NCI-H2196 treated with DMSO at 0.1 percent for 48 hours (cell line): ENCODE measurements around the gene ZNF443.
"Not testable (repeated sequence)": the region's sequence is repeated elsewhere in the genome, so short reads cannot be mapped to it uniquely, and the experiment has no call there.

Source experiments
- DNase-seq: peaks from one replicate; lab custom pipeline; 2025; ENCODE audit not compliant: unreplicated experiment; lab: John Stamatoyannopoulos, UW

Gene ZNF443

GRCh38 chr19:12440541-12441316 is at the start of gene ZNF443:
ZNF443 (minus strand) TSS chr19:12441021; CDS start chr19:12440914, 107 bp downstream.
- DNase-seq, result peak; percentile 94

- DNase-seq, result not testable (repeated sequence)
Measured at GRCh38 chr19:12486265-12486783, 45.5 kb upstream of the ZNF443 start.

GRCh38 chr19:12485571-12485970 is 44.8 kb upstream of the ZNF443 start:
- no peak for DNase-seq

- no peak for DNase-seq
Measured at GRCh38 chr19:12485052-12485416, 44.2 kb upstream of the ZNF443 start.

- peak; percentile 71 for DNase-seq
Measured at GRCh38 chr19:12484371-12485051, 43.7 kb upstream of the ZNF443 start, which contains the start of gene ZNF709. ZNF709 (minus strand) TSS chr19:12484816; CDS start chr19:12484657, 159 bp downstream.

- DNase-seq, result no peak
Measured at GRCh38 chr19:12484011-12484370, 43.2 kb upstream of the ZNF443 start.

GRCh38 chr19:12482509-12482886 is 41.7 kb upstream of the ZNF443 start:
- no peak for DNase-seq

GRCh38 chr19:12481781-12482508 is 41.1 kb upstream of the ZNF443 start:
- no peak for DNase-seq

- DNase-seq, result no peak
Measured at GRCh38 chr19:12478234-12478941, 37.6 kb upstream of the ZNF443 start.

GRCh38 chr19:12467651-12468050 is 26.8 kb upstream of the ZNF443 start:
- DNase-seq, result not testable (repeated sequence)

DNA sequence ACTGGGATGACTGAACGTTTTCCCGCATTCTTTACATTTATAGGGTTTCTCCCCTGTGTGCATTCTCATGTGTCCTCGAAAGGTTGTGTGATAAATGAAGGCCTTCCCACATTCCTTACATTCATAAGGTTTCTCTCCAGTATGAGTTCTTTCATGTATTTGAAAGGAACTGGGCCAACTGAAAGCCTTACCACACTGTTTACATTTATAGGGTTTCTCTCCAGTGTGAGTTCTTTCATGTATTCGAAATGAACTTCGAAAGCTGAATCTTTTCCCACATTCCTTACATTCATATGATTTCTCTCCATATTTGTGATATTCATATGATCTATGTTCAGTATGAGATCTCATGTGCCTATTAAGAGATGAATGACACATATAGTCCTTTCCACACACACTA is 24.4 kb upstream of the ZNF443 start:
- DNase-seq, result no peak

DNA sequence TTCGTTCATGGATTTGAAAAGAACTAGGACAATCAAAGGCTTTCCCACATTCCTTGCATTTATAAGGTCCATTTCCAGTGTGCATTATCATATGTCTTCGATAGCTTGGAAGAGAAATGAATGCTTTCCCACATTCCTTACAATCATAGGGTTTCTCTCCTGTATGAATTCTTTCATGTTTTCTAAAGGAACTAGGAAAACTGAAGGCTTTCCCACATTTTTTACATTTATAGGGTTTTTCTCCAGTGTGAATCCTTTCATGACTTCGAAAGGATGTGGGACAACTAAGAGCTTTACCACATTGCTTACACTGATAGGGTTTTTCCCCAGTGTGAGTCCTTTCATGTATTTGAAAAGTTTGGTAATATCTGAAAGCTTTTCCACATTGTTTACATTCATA is 23.9 kb upstream of the ZNF443 start:
- DNase-seq, result no peak

GRCh38 chr19:12464139-12464538 is 23.3 kb upstream of the ZNF443 start:
- DNase-seq, result not testable (repeated sequence)

GRCh38 chr19:12453495-12453894 is 12.7 kb upstream of the ZNF443 start:
- DNase-seq, result no peak

- no peak for DNase-seq
Measured at GRCh38 chr19:12450844-12451243, 10.0 kb upstream of the ZNF443 start.

GRCh38 chr19:12448808-12449207 is 8.0 kb upstream of the ZNF443 start:
- no peak for DNase-seq

GRCh38 chr19:12439686-12440540 is 908 bp downstream of the ZNF443 start:
- DNase-seq, result not testable (repeated sequence)

DNA sequence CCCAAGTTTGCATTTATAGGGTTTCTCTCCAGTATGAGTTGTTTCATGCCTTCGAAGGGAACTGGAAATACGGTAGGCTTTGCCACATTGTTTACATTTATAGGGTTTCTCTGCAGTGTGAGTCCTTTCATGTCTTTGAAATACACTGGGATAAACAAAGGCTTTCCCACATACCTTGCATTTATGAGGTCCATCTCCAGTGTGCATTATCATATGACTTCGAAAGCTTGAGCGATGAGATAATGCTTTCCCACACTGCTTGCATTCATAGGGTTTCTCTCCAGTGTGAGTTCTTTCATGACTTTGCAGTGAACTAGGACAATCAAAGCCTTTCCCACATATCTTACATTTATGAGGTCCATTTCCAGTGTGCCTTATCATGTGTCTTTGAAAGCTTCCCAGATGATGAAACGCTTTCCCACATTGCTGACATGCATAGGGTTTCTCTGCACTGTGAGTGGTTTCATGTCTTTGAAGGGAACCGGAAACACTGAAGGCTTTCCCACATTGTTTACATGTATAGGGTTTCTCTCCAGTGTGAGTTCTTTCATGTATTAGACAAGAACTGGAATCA is 10.0 kb downstream of the ZNF443 start:
- DNase-seq, result not testable (repeated sequence)

GRCh38 chr19:12425888-12426274 is 14.9 kb downstream of the ZNF443 start:
- DNase-seq, result no peak
